Activated T-helper 1 cell treated with Interleukin-2 at 50 U/mL for 16 hours (primary cell): ENCODE measurements around the gene GCDH.

Experiments
- DNase-seq: peaks from one replicate; pipeline ENCODE4 v3.0.0-alpha.2; 2020; ENCODE audit warnings: low read depth

Gene GCDH

DNA sequence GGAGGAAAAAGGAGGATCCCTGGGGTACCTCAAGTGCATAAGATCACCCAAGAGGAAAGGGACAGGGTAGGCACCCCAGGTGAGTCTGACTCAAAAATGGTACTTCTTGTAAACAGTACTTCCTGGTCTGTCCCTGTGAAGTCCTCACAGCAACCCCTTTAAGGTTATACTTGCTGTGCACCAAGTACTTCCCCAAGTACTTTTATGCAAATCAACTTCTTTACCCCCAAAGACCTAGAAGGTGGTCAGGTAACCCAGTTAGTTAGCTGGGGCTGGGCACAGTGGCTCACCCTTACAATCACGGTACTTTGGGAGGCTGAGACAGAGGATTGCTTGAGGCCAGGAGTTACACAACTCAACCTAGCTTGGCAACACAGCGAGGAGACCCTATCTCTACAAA is 49.9 kb downstream of the GCDH start:
- no peak for DNase-seq

DNA sequence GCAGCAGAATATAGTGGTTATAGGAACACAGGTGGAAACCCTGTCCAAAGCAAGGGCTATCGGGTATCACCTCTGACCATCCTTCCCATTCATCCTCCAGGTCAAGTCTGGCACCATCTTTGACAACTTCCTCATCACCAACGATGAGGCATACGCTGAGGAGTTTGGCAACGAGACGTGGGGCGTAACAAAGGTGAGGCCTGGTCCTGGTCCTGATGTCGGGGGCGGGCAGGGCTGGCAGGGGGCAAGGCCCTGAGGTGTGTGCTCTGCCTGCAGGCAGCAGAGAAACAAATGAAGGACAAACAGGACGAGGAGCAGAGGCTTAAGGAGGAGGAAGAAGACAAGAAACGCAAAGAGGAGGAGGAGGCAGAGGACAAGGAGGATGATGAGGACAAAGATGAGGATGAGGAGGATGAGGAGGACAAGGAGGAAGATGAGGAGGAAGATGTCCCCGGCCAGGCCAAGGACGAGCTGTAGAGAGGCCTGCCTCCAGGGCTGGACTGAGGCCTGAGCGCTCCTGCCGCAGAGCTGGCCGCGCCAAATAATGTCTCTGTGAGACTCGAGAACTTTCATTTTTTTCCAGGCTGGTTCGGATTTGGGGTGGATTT is 52.6 kb downstream of the GCDH start:
- DNase-seq: no peak

GRCh38 chr19:12944104-12944674 is 53.2 kb downstream of the GCDH start:
- DNase-seq: no peak

DNA sequence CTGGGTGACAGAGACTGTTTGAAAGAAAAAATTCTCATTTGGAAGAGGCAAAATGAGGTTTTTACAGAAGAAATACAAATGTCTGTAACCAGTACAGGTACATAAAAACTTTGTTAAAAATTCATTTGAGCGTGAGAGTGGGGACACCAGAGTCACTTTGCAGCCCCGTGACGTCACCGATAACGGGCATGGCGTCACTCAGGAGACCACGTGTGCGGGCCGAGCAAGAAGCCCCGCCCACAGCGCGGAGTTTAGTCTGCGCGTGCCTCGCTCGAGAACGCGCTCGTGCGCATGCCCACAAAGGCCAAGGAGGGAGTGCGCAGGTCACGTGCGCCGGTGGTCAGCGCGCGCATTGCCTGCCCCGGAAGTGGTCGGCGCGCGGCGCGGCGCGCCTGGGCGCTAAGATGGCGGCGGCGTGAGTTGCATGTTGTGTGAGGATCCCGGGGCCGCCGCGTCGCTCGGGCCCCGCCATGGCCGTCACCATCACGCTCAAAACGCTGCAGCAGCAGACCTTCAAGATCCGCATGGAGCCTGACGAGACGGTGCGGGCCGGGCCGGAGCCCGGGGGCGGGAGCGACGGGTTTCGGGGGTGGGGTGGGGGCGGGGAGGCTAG is 54.6 kb downstream of the GCDH start, which contains the start of gene RAD23A:
TSS of gene RAD23A (plus strand) at position 384 of the 613 bp plus-strand sequence. CDS start at position 471, 87 bp downstream.
- DNase-seq: peak; percentile 97

DNA sequence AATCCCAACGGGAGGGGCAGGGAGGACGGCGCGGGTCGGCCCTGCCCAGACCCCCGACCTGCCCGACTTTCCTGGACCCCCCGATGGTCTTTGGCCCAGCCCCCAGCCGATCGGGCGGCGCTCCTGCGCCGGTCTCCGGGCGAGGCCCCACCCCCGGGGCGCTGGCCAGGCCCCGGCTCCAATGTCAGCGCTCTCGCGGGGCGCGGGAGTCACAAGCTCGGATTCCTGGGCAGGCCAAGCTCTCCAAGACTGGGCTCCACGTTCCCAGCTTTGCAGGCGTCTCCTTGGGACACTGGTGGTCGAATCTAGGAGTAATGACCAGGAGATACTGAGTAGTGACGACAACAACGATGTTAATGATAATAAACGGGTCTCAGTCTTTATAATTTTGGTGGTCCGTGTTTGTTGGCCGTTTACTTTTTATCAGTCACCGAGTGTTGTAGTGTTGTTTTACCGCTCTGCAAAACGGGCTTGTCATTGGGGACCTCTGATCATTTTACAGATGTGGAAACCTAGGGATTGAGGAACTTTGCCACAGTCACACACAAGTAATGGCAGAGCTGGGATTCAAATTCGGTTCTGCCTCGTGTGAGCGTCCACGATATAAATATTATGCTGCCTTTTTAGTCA is 55.2 kb downstream of the GCDH start:
- peak; percentile 29 for DNase-seq

DNA sequence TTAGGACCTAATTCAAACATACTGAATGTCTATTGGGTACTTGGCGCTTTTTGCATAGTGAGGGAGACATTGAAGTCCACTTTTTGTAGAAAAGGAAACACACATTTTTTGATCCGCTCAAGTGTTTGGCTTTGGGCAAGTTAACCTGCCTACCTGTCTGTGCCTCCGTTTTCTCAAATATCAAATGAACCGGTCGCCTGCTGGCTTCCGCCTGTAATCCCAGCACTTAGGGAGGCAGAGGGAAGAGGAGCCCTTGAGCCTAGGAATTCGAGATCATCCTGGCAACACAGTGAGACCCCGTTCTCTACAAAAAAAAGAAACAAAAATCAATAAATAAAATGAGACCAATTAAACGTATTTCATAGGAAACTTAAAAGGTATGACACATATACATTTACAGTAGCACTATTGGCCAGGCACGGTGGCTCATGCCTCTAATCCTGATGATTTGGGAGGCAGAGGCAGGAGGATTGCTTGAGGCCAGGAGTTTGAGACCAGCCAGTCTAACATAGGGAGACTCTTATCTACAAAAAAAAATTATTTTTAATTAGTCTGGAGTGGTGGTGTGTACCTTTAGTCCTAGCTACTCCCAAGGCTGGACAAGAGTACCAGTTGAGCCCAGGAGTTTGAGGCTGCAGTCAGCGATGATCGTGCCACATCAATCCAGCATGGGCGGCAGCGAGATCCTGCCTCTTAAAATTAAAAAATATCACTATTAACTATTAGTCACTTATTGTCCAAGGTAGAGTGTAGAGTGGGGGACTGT is 56.0 kb downstream of the GCDH start:
- DNase-seq: no peak

GRCh38 chr19:12947702-12948611 is 57.0 kb downstream of the GCDH start:
- no peak for DNase-seq

DNA sequence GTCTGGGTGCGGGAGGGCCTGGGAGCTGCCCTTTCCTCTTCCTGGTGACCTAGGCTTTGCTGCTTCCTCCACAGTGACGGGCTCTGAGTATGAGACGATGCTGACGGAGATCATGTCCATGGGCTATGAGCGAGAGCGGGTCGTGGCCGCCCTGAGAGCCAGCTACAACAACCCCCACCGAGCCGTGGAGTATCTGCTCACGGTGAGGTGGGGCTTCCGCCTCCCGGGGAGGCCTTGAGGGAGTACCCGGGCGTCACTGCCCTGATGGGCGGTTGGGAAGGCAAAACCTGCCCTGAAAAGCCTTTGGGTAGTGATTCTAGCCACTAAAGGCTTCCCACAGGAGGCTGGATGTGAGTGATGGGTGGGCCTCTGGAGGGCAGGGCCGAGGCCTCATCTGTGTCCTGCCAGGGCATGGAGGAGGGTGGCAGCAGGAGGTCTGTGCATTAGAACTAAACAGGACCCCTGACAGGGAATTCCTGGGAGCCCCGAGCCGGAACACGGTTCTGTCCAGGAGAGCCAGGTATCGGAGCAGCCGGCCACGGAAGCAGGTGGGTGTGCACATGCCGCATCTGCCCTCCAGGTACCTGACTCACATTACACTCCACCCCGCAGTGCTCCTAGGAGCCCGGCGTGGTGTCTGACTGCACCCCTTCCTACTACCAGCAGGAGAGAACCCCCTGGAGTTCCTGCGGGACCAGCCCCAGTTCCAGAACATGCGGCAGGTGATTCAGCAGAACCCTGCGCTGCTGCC is 57.8 kb downstream of the GCDH start:
- no peak for DNase-seq
